Measurements from ENCODE around the gene SMYD5.

SMYD5 gene

GRCh38 chr2:73252238-73253027, 38.4 kb downstream of the SMYD5 start:
- no peak for TF ChIP-seq CTCF (IDR thresholded peaks at IDR 0.05; ENCODE audit: low read length, missing control alignments)
- no peak overlapping the region for H3K4me3 ChIP-seq (replicated peaks; ENCODE audit: low read depth, low read length)

GRCh38 chr2:73253400-73253799, 39.4 kb downstream of the SMYD5 start:
- TF ChIP-seq CTCF (IDR thresholded peaks at IDR 0.05; ENCODE audit: low read length, missing control alignments), result no peak
- no peak overlapping the region for H3K4me3 ChIP-seq (replicated peaks; ENCODE audit: low read depth, low read length)
- DNase-seq (ENCODE audit: low read depth), result no peak

More at GRCh38 chr2:73252238-73253027, 38.4 kb downstream of the SMYD5 start:
- no peak for DNase-seq (ENCODE audit: low read depth)

DNA sequence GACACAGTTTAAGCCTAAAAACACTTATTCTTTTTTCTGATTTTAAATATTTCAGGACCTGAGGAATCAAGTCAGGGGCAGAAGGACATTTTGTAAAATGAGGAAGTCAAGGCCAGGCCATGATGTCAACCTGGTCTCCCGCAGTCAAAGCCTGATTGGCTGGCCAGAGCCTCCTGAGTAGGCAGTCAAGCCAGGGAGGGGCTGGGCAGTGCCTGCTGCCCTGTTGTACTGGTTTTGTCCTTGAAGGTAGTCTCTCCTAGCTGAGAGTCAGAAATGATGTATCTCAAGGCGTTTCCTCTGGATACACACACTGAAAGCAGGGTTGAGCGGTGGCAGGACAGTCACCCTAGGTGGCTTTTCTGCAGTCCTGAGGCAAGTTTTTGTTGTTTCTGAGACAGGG, 39.9 kb downstream of the SMYD5 start:
- DNase-seq (ENCODE audit: low read depth), result no peak
- no peak overlapping the region for H3K4me3 ChIP-seq (replicated peaks; ENCODE audit: low read depth, low read length)
- no peak for TF ChIP-seq CTCF (IDR thresholded peaks at IDR 0.05; ENCODE audit: low read length, missing control alignments)

- DNase-seq (ENCODE audit: low read depth), result no peak
- H3K4me3 ChIP-seq (replicated peaks; ENCODE audit: low read depth, low read length), result no peak overlapping the region
- TF ChIP-seq CTCF (IDR thresholded peaks at IDR 0.05; ENCODE audit: low read length, missing control alignments), result no peak
Observed at GRCh38 chr2:73254343-73255006, 40.4 kb downstream of the SMYD5 start.

DNA sequence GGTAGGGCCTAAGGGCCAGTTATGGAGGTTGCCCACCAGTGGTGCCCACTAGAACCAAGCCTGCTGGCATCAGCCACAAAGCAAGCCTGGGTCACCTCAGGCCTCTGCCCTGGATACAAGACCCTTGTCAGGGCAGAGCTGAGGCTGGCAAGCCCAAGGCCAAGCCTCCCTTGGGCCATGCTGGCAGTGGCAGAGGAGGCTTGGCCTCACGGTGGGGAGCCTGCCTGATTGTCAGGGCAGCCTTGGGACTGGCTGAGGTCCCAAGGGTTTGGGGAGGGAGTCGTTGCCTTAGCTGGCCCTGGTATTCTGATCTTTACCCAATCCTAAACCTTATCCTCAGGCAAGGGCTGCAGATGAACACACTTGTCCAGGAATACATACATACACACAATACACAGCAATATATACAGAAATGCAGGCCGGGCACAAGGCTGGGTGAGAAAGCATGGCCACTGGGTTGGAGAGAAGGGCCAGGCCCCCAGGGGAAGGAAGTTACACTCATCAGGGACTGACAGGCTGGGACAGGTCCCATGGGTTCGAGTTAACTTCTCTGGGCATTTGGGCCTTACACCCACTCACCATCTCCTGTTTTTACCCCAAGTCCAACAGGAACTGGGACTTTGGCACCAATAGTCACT, 41.1 kb downstream of the SMYD5 start:
- TF ChIP-seq CTCF (IDR thresholded peaks at IDR 0.05; ENCODE audit: low read length, missing control alignments), result no peak
- no peak for DNase-seq (ENCODE audit: low read depth)
- no peak overlapping the region for H3K4me3 ChIP-seq (replicated peaks; ENCODE audit: low read depth, low read length)

DNA sequence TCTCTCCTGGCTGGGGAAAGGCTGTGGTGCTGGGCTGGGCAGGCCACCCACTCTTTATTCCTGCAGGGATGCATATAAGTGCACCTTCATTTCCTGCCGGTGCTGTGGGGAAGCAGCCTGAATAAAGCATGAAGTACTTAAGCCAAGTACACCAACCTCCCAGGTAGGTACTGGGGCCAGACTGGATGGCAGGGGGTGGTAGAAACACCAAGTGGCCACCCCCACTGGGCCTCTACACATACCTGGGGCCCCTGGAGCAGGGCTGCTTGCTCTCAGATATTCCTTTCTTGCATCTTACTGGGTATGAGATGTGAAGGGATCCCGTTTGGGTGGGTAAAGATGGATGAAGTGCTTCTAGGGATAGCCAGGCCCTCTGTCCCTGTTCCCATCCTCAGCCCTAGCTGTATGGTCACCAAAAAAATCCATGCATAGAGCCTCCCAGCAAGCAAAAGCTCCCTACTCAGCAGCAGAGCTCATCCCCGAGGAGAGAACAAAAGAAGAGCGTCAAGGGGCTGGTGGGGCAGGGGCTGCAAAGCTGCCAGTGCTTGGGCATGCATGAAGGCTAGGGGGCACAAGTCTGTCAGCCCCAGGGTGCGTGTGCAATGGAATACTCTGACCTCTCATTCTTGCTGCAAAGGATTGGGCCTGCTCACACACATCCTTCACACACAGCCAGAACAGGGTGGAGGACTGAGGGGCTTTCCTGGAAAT, 42.0 kb downstream of the SMYD5 start:
- no peak overlapping the region for H3K4me3 ChIP-seq (replicated peaks; ENCODE audit: low read depth, low read length)
- TF ChIP-seq CTCF (IDR thresholded peaks at IDR 0.05; ENCODE audit: low read length, missing control alignments), result no peak
- no peak for DNase-seq (ENCODE audit: low read depth)
